ENCODE measurements around the gene LTBP1.

The LTBP1 gene

GRCh38 chr2:33236482-33237385 lies 290.0 kb downstream of the LTBP1 start:
- DNase-seq, result peak; percentile 78

GRCh38 chr2:33238111-33238510 lies 291.4 kb downstream of the LTBP1 start:
- DNase-seq, result peak; percentile 48

- peak; percentile 42 for DNase-seq
These were observed 293.4 kb downstream of the LTBP1 start for GRCh38 chr2:33240178-33240577.

- no peak for DNase-seq
These were observed 294.3 kb downstream of the LTBP1 start for GRCh38 chr2:33241072-33241471.

- DNase-seq, result peak; percentile 85
These were observed 294.8 kb downstream of the LTBP1 start for GRCh38 chr2:33241581-33241980.

GRCh38 chr2:33242845-33243244 lies 296.1 kb downstream of the LTBP1 start:
- peak; percentile 78 for DNase-seq

GRCh38 chr2:33246432-33246831 lies 299.7 kb downstream of the LTBP1 start:
- DNase-seq, result no peak

- DNase-seq, result no peak
These were observed 300.6 kb downstream of the LTBP1 start for GRCh38 chr2:33247365-33247764.

GRCh38 chr2:33250417-33251029 lies 303.8 kb downstream of the LTBP1 start:
- no peak for DNase-seq

GRCh38 chr2:33256162-33256755 lies 309.5 kb downstream of the LTBP1 start:
- no peak for DNase-seq

- DNase-seq, result no peak
These were observed 311.6 kb downstream of the LTBP1 start for GRCh38 chr2:33258387-33258786.

GRCh38 chr2:33262097-33262496 lies 315.3 kb downstream of the LTBP1 start:
- no peak for DNase-seq

GRCh38 chr2:33264766-33265165 lies 318.0 kb downstream of the LTBP1 start:
- no peak for DNase-seq

GRCh38 chr2:33265584-33266338 lies 319.0 kb downstream of the LTBP1 start:
- DNase-seq, result no peak

- DNase-seq, result no peak
These were observed 319.7 kb downstream of the LTBP1 start for GRCh38 chr2:33266467-33266866.

GRCh38 chr2:33267043-33267442 lies 320.3 kb downstream of the LTBP1 start:
- no peak for DNase-seq

- DNase-seq, result peak; percentile 71
These were observed 321.0 kb downstream of the LTBP1 start for GRCh38 chr2:33267756-33268155.

- DNase-seq, result peak; percentile 52
These were observed 321.6 kb downstream of the LTBP1 start for GRCh38 chr2:33268246-33268831.

GRCh38 chr2:33272001-33272400 lies 325.2 kb downstream of the LTBP1 start:
- DNase-seq, result peak; percentile 63

- no peak for DNase-seq
These were observed 326.7 kb downstream of the LTBP1 start for GRCh38 chr2:33273479-33273878.

GRCh38 chr2:33274524-33274923 lies 327.8 kb downstream of the LTBP1 start:
- no peak for DNase-seq

GRCh38 chr2:33275689-33276444 lies 329.1 kb downstream of the LTBP1 start:
- DNase-seq, result peak; percentile 45
